NCI-H82 treated with DMSO at 0.1 percent for 48 hours (cell line): ENCODE results near the gene GRAMD4.

Source experiments
- DNase-seq: peaks from one replicate; lab custom pipeline; 2025; ENCODE audit not compliant: unreplicated experiment; lab: John Stamatoyannopoulos, UW

GRAMD4 gene

GRCh38 chr22:46668116-46668515 lies 47.9 kb downstream of the GRAMD4 start:
- no peak for DNase-seq

- no peak for DNase-seq
Observed at GRCh38 chr22:46669201-46669600, 49.0 kb downstream of the GRAMD4 start.

DNA sequence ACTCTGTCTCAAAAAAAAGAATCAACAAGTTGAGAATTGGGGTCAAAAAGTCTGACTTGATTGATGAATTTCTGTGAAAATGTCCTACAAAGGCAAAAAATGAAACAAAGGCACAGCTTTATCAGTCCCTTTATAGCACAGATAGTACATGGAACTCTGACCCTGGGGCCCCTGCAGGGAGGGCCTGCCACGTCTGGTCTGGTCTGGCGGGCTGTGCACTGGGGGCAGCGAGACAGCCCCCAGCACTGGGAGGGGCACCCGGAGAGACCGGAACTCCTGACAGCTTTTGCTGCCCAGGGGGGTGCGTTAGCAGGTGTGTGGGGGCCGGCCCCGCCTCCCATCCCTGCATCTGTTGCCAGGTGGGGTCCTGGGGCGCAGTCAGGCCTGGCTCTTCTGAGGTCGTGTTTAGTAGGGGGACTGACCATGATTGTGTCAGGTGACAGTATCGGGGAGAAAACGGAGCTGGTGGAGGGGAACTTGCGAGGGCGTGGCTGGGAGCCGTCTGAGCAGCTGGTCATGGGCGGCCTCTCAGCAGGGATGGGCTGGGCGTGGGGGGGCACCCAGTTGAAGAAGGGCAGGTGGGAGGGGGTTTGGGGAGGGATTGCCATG lies 51.7 kb downstream of the GRAMD4 start:
- no peak for DNase-seq

DNA sequence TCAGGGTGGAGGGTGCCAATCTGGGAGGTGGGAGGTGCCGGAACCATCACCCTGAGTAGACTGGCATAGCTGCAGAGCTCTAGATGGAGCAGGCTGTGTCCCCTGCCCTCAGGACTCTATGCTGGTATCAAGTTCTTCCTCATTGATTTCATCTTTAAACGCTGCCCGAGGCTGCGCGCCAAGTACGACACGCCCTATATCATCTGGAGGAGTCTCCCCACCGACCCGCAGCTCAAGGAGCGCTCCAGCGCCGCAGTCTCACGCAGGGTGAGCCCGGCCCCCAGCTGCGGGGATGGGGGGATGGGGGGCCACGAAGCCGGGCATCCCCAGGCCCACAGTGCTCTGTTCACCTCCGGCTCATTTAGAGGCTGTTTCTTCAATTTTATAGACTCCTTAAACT lies 52.5 kb downstream of the GRAMD4 start:
- DNase-seq: no peak

DNA sequence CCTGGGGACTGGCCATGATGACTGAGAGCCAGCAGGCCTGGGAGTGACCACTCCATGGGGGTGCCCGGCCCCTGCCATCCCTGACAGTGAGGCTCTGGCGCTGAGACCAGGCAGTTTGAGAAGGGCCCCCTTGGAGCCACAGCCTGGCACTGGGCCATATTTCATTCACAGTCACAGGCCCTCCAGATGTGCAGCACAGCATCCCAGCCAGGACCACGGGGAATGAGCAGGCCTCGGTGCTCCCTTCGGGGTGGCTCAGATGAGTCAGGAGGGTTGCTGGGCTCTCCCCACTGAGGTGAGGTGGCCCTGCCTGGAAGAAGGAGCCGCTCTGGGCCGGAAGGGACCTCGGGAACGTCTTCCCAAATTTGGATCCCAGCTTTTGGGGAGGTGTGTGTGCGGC lies 53.0 kb downstream of the GRAMD4 start:
- DNase-seq: no peak

DNA sequence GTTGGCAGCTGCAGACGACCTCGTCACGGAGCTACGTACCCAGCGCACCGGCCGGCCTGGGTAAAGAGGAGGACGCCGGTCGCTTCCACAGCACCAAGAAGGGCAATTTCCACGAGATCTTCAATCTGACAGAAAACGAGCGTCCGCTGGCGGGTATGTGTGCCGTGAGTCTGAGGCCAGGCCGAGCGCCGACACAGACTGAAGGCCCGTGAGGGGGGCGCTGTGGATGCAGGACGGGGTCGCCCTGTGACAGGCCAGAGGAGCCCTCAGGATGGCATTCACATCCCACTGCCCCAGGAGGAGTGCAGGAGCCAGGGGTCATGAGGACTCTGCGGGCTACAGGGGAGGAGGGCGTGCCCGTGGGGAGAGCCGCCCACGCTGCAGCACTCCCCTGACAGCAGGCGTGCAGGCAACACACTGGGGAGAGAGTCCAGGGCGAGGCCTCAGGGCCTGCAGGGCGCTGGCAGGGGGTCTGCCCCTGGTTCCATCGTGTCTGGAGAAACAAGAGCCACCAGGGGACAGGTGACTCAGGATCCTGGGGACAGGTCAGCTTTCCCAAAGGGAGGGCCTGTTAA lies 53.6 kb downstream of the GRAMD4 start:
- DNase-seq: no peak

DNA sequence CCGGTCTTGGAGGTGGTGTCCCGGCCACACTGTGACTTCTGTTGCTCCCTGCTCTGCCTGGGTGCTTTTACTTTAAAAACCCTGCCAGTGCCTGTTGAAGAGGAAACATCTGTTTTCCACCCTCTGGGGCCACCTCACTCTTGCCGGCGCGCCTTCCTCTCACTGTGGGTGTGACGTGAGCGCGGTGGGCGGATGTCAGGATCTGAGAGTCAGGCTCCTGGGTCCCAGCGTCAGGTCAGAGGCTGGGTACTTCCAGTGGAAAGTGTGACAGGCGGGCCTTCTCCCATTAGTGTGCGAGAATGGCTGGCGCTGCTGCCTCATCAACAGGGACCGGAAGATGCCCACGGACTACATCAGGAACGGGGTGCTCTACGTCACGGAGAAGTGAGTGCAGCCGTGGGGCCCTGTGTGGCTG lies 54.2 kb downstream of the GRAMD4 start:
- DNase-seq: no peak

GRCh38 chr22:46674906-46675305 lies 54.7 kb downstream of the GRAMD4 start:
- no peak for DNase-seq

DNA sequence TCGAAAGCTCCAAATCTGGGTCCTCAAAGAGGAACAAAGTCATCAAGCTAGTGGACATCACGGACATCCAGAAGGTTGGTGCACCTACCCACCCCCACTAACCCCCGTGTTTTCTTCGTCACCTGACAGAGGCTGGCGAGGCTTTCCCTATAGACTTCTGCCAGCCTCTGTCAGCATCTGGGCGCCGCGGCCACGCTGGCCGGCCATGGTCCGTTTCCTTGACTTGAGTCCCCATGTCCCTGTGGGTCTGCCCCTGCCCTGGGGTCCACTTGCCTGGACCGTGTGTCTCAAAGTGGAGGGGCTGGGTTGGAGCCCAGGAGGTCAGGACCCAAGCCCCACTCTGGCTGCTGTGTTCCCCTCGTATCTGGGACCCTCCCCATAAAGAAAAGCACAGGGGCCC lies 55.3 kb downstream of the GRAMD4 start:
- no peak for DNase-seq

DNA sequence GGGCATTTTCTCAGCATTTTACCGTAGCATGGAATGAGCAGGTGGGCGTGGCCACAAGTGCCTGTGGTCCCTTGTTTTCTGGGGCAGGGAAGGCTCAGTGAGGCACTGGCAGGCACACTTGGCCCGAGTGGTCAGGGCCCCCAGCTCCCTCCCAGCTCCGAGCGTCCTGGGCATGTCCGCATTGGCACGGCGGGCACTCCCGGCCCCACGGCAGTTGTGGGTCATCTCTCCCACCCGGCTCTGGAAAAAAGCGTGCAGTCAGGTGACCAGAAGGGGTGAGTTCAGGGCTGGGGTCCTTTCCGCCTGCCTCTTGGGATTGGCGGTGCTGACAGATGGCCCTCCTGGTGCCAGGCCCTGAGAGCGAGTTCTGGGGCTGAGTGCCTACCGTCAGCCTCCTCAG lies 55.8 kb downstream of the GRAMD4 start:
- no peak for DNase-seq

DNA sequence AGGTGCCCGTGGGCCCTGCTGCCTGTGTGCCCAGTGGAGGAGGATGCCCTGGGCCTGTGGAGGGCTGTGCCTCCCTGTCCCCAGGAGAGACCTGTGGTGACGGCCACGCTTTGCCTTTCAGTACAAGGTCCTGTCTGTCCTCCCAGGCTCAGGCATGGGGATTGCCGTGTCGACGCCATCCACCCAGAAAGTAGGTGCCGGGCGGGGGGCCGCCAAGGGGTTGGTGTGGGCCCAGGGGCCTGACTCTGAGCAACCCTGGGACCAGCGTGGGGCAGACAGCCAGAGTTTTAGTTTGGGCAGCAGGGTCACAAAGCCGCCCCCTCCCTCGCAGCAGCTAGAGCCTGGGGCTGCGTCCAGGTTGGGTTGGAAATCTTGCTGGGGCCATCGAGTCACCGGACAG lies 56.3 kb downstream of the GRAMD4 start:
- no peak for DNase-seq

DNA sequence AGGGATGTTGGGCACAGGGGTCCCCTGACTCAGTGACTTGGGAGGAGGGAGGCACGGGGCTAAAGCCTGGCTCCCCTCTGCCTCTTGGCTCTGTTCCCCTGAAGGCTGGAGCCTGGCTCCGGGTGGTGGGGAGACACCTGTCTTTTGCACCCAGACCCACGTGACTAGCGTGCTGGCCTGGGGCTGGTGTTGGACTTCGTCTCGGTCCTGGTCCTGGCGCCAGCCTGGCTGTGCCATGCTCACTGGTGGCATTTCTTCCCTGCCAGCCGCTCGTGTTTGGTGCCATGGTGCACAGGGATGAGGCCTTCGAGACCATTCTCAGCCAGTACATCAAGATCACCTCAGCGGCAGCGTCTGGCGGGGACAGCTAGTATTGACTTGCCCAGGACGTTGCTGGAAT lies 56.7 kb downstream of the GRAMD4 start:
- DNase-seq: no peak

- no peak for DNase-seq
Observed at GRCh38 chr22:46677323-46678002, 57.3 kb downstream of the GRAMD4 start.

- DNase-seq: no peak
Observed at GRCh38 chr22:46678003-46678657, 57.9 kb downstream of the GRAMD4 start.

DNA sequence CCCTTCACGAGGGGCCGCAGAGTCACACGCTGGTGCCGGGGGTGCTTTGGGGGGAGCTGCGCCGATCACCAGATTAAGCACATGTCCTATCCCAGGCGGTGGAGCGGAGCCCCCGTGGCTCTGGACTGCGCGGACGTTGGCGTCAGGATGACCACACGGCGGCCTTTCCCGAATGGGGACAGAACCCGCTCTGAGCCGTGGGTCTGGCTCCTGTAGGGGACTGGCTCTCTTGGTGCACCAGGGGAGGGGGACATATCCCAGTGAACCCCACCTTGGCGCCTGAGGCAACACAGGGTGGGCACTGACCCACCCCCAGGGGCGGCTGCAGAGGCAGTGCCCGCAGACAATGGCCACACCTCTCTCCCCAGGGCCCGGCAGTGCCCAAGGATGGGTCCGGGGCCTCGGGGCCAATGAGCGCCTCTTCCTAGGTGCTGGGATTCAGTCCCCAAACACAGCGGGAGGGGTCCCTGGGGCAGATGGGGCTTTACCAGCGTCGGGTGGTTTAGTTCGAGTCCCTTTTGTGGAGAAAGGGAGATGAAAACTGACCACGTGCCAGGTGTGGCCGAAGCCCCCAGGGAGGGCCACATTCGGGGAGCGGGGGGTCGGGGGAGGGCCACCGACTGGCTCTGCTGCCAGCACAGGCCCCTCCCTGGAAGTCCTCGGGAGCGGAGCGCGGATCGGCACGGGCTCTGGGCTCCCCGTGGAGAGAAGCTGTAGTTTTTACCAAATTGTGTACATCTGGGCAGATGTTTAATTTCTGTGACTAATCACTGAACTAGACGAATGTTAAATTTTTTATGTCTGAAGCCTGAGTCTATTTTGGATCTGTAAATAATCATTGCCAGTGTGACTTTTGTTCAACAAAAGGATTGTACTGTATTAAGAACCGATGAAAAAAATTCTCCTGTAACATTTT lies 58.9 kb downstream of the GRAMD4 start:
- DNase-seq: no peak

DNA sequence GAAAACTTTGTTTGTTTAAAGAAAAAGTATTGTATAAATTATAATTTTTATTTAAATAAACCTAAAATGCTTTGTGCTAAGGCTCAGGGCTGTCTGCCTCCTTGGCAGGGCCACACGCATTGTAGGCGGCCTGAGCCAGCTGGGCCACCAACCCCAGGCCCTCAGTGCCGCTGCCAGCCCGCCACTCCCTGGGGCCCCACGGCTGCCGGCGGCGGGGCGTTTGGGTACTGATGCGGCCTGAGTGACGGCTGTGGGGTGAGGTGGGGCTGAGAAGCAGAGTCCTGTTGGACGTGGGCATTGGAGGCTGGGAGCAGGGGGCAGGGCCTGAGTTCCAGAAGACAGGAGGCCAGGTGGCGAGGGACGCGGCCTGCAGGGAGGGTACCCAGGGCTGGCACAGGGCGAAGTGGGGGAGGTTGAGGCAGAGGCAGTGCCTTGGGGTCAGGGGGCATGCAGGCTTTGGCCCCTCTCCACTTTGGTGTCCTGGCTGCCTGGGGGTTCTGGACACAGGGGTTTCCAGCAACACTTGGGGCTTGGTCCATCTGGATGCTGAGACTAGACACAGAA lies 59.6 kb downstream of the GRAMD4 start:
- DNase-seq: no peak

GRCh38 chr22:46681010-46681409 lies 60.8 kb downstream of the GRAMD4 start:
- no peak for DNase-seq

GRCh38 chr22:46682011-46682731 lies 62.0 kb downstream of the GRAMD4 start:
- DNase-seq: no peak

- DNase-seq: no peak
Observed at GRCh38 chr22:46684706-46685105, 64.5 kb downstream of the GRAMD4 start.
